Stomach (tissue), 9 donors: Measurements from ENCODE around the gene CDH22. TPM values are rescaled to one million over a fixed set of nuclear protein-coding genes. Genes with fewer than 3 reads are reported as not detected.
A peak's percentile ranks its signal among the peaks of the same experiment; 100 is the strongest.

ENCODE experiments used
- DNase-seq, 2 donors: peaks; one replicate each; pipeline versions ENCODE4 v3.0.0 to v3.0.0-alpha.2; 2013 to 2019
- H3K27ac ChIP-seq, 5 donors: fragments of 200-600 bp in 4 of 5; sonication (generic) in 4 of 5; one replicate each; pipeline ENCODE4 v1.5.1; 2013 to 2019; ENCODE audit warnings: mild to moderate bottlenecking in 1 of 5, moderate library complexity in 1 of 5
- H3K27me3 ChIP-seq, 3 donors: fragments of 200-600 bp; sonication (generic); one replicate each; pipeline ENCODE4 v1.5.1; 2017 to 2019; ENCODE audit warnings: mixed run types in 1 of 3
- H3K36me3 ChIP-seq, 4 donors: fragments of 200-600 bp; sonication (generic); 1 replicate in 3 of 4; 2 replicates in 1 of 4; pipeline ENCODE4 v1.5.1; 2016 to 2019
- H3K4me1 ChIP-seq, 4 donors: fragments of 200-600 bp; sonication (generic); one replicate each; pipeline ENCODE4 v1.5.1; 2016 to 2019
- H3K4me3 ChIP-seq, 4 donors: fragments of 200-600 bp; sonication (generic) in 3 of 4; one replicate each; pipeline ENCODE4 v1.5.1; 2016 to 2019; ENCODE audit warnings: mild to moderate bottlenecking in 1 of 4
- H3K9me3 ChIP-seq, 4 donors: fragments of 200-600 bp; sonication (generic); one replicate each; pipeline ENCODE4 v1.5.1; 2016 to 2019
- EP300 ChIP-seq: sonication (generic); formaldehyde crosslinking; IDR thresholded peaks from one replicate; pipeline ENCODE4 v1.6.1; 2017; ENCODE audit warnings: antibody characterized with exemption
- POLR2A ChIP-seq, 4 donors: fragments of 450-650 bp; IDR thresholded peaks; one replicate each; pipeline ENCODE4 v1.6.1; 2016; ENCODE audit warnings: antibody characterized with exemption in 4 of 4, control low read depth in 2 of 4, mild to moderate bottlenecking in 1 of 4, moderate library complexity in 1 of 4
- POLR2AphosphoS5 ChIP-seq, 3 donors: sonication (generic); formaldehyde crosslinking; IDR thresholded peaks; one replicate each; pipeline ENCODE4 v1.6.1; 2016; ENCODE audit warnings: antibody characterized with exemption in 3 of 3
- WGBS, 5 donors: extraction: QIAGEN DNeasy Blood & Tissue Kit in 3 of 5; methylation state at CpG; one replicate each; pipeline versions ENCODE4 v1.1.5 to v1.1.7; 2013 to 2018; 5-methylcytosine and 5-hydroxymethylcytosine counted together
- intact Hi-C: fragments of 100-400 bp; cut with DNase I; formaldehyde crosslinking; loops from one replicate; pipeline ENCODE4 v1.15.1; 2023; ENCODE audit warnings: low total_unique reads
- polyA plus RNA-seq, 3 donors: library from polyadenylated mRNA; stranded (reverse); fragments of 200-250 nt; gene quantifications; one replicate each; pipeline ENCODE4 v1.2.3, GENCODE V29; 2013
- total RNA-seq, 5 donors: library from RNA; depleted of rRNA; stranded (reverse); fragments of >200 nt; gene quantifications; one replicate each; pipeline versions ENCODE4 v1.1.0 to v1.2.3, GENCODE V29; 2014 to 2016
- TF ChIP-seq, protein P1 (sequence below), 7 experiments: fragments of 450-650 bp in 4 of 7; fragments of 200-600 bp in 3 of 7; sonication (generic) in 3 of 7; IDR thresholded peaks; one replicate each; pipeline ENCODE4 v1.5.1; 2016 to 2019; ENCODE audit warnings: antibody characterized with exemption in 7 of 7, control low read depth in 2 of 7, mild to moderate bottlenecking in 1 of 7
- donor health status: healthy with polysubstance abuse.
- donor health status: Bipolar disorder and iron deficiency.
- donor health status: healthy.

The CDH22 gene
- total and polyA plus RNA-seq, 8 donors, result 0.18 to 0.60 (median 0.19) TPM; not detected in 5

DNA sequence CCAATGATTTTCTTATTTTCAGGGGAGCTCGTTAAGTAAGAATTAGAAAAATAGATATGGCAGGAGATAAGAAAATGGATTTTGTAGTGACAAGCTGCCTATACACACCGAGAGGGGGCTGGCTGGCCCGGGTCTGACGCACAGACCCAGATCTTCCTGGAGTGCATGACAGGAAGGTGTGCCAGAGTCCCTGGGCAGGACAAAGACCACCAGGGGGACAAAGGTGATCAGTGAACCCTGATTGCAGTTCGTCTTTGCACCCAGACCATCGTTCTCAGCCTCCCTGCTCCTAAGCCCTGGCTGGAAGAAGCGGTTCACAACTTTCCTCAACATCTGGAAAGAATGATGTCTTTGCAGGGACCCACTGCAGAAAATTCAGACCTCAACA is 24.3 kb downstream of the CDH22 start:
- H3K4me1 ChIP-seq, result no peaks in the 10 kb centered on the region
- DNase-seq, result no peak
- H3K4me3 ChIP-seq, result no peak overlapping the region
- no peaks in the 10 kb centered on the region for H3K36me3 ChIP-seq
- intact Hi-C loops, result no loop called here
- peaks cover 0 to 91% (median 29%) of the 10 kb centered on the region in 3 donors for H3K27me3 ChIP-seq
- no peak overlapping the region for H3K27ac ChIP-seq
- no peaks in the 10 kb centered on the region for H3K9me3 ChIP-seq
- 29 to 49% (median 40%) methylated on average over 7 of the region's 7 CpGs for WGBS, 5 donors
- no peak for TF ChIP-seq EP300
- TF ChIP-seq, protein P1, sequence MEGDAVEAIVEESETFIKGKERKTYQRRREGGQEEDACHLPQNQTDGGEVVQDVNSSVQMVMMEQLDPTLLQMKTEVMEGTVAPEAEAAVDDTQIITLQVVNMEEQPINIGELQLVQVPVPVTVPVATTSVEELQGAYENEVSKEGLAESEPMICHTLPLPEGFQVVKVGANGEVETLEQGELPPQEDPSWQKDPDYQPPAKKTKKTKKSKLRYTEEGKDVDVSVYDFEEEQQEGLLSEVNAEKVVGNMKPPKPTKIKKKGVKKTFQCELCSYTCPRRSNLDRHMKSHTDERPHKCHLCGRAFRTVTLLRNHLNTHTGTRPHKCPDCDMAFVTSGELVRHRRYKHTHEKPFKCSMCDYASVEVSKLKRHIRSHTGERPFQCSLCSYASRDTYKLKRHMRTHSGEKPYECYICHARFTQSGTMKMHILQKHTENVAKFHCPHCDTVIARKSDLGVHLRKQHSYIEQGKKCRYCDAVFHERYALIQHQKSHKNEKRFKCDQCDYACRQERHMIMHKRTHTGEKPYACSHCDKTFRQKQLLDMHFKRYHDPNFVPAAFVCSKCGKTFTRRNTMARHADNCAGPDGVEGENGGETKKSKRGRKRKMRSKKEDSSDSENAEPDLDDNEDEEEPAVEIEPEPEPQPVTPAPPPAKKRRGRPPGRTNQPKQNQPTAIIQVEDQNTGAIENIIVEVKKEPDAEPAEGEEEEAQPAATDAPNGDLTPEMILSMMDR (IDR thresholded peaks at IDR 0.05), result no peak
- TF ChIP-seq POLR2AphosphoS5 (IDR thresholded peaks at IDR 0.05), result no peak
- no peak for TF ChIP-seq POLR2A (IDR thresholded peaks at IDR 0.05)

DNA sequence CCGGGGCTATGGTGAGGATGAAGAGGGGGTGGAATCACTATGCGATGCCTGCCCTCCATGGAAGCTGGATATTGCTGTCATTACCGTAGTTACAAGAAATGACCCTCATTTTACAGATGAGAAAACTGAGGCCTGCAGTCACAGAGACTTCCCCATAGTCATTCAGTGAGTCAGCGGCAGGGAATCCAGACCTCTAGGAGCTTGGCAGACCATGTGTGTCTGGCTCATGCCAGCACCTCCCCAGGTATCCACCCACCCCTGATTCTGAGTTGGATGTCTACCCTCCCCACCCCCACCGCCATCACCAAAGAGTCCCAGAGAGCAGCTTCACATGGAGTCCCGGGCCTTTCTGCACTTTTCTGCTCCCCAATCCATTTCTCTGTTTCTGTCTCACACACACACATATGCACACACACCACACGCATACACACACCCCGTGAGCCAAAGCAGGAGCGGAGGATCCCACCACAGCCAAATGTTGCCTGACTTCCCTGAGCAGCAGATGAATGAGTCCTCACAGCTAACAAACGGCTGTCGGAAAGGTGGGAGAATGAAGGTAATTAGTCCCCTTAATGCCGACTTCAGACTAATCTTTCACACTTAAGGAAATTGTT is 24.8 kb downstream of the CDH22 start:
- TF ChIP-seq POLR2AphosphoS5 (IDR thresholded peaks at IDR 0.05), result no peak
- TF ChIP-seq, protein P1 (IDR thresholded peaks at IDR 0.05), result no peak
- Histone ChIP-seq H3K4me3 (no peak overlapping the region), H3K36me3 (no peaks in the 10 kb centered on the region), H3K9me3 (no peaks in the 10 kb centered on the region), H3K4me1 (no peaks in the 10 kb centered on the region), H3K27ac (no peak overlapping the region), H3K27me3 (peaks cover 0 to 92% (median 34%) of the 10 kb centered on the region in 3 donors)
- DNase-seq, result no peak
- 64 to 71% (median 68%) methylated on average over 11 to 12 of the region's 12 CpGs for WGBS, 5 donors
- intact Hi-C loops, result no loop called here

DNA sequence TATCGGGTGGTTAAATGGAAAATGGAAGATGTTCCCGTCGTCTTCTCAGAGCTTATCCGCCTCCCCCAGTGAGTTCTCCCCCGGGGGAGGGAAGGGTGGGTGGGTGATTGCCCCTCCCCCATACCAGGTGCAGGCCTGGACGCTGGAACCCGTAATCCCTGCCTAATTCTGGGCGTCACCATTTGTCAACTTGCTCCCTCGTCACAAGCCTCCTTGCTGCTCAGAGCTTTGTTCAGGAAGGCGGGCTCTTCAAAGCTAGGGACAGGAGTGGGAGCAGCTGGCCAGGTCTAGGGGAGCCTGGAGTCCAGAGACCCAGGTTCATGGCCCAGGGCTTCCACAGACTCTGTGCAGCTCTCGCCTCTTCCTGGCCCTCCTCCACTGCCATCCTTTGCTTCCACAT is 25.6 kb downstream of the CDH22 start:
- no peak for TF ChIP-seq EP300
- no peak for TF ChIP-seq POLR2A (IDR thresholded peaks at IDR 0.05)
- TF ChIP-seq, protein P1 (IDR thresholded peaks at IDR 0.05), result no peak
- TF ChIP-seq POLR2AphosphoS5 (IDR thresholded peaks at IDR 0.05), result no peak
- WGBS, 5 donors, result 21 to 29% (median 24%) methylated on average over 10 to 11 of the region's 11 CpGs
- no peaks in the 10 kb centered on the region for H3K4me1 ChIP-seq
- H3K36me3 ChIP-seq, result no peaks in the 10 kb centered on the region
- DNase-seq, result no peak
- no peak overlapping the region for H3K27ac ChIP-seq
- intact Hi-C loops, result no loop called here
- H3K27me3 ChIP-seq, result peaks cover 0 to 99% (median 43%) of the 10 kb centered on the region in 3 donors
- H3K4me3 ChIP-seq, result no peak overlapping the region
- H3K9me3 ChIP-seq, result no peaks in the 10 kb centered on the region

DNA sequence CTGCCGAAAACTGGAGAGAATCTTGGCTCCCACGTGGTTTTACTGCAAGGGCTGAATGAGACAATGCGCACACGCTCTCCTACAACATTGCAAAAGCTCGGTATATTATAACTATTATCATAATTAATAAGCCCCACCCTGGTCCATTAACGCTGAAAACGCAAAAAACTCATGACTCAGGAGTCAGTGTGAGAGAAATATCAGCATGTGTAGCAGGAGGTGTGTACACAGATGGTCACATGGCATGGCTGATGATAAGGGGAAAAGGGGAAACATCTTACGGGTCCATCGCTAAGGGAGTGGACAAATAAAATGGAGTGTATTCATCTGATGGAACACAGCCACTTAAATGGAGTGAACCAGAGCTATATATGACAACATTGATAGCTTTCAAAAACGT is 29.2 kb downstream of the CDH22 start:
- 37 to 61% (median 44%) methylated on average over 10 of the region's 10 CpGs for WGBS, 5 donors
- TF ChIP-seq POLR2A (IDR thresholded peaks at IDR 0.05), result no peak
- TF ChIP-seq, protein P1 (IDR thresholded peaks at IDR 0.05), result no peak
- TF ChIP-seq EP300, result no peak
- no peak for TF ChIP-seq POLR2AphosphoS5 (IDR thresholded peaks at IDR 0.05)
- Histone ChIP-seq H3K36me3 (no peaks in the 10 kb centered on the region), H3K27me3 (peaks cover 0 to 98% (median 39%) of the 10 kb centered on the region in 3 donors), H3K4me1 (no peaks in the 10 kb centered on the region), H3K27ac (no peak overlapping the region), H3K4me3 (no peak overlapping the region), H3K9me3 (peaks cover 0 to 7% (median 0%) of the 10 kb centered on the region in 4 donors)
- intact Hi-C loops, result no loop called here
- DNase-seq, result peak in 1 of 2 donors; percentile 38
